Measurements from ENCODE around the gene UBQLN4.

DNA sequence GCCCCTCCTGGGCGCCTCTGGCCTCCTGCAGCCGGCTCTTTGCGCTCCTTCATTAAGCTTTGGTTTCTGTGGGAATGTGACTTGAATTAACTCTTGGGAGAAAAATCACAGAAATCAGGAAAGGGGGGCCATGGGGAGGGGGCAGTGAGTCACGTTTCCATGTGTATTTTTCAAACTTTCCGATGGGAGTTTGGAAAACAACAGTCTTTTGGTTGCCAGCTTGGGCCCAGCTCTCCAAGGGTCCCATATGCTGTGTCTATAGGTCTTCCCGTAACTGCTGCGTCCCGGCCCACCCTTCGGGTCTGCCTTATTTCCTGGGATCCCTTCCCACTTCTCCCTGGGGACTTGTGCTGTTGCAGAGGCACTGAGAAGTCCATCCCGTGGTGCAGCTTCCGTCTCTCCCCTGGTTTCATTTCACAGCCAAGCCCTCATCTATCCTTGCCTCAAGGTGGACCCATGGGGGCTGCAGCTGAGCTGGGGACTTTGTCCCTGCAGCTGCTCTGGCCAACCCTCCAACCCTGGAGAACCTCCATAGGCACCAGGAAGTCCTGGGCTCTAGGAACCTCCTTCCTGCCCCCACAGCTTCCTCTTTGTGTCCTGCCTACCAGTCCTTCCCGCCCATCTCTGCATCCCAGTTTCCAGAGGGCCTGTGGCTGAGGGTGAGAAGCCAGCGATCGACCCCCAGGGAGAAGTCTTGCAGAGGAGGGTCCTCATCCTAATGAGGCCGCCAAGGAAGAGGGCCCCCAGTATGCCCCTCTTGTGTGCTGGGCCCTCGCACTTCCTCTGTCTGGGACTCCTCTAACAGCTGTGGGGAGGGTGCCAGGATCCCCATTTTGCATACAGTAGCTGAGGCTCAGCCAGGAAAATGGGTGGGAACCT is 49.3 kb upstream of the UBQLN4 start:
- TF ChIP-seq YY1 (IDR thresholded peaks at IDR 0.05; ENCODE audit: insufficient read depth, insufficient read length): no peak
- no peak for TF ChIP-seq ZNF274 (IDR thresholded peaks at IDR 0.05; ENCODE audit: low read depth, low read length)
- no peak for TF ChIP-seq SUZ12 (IDR thresholded peaks at IDR 0.05; ENCODE audit: extremely low read depth, insufficient read depth, insufficient read length)

Data from NT2/D1 (cell line).